HG02973 (cell line): ENCODE results near the gene SCLT1.
"Not testable (repeated sequence)": the region's sequence is repeated elsewhere in the genome, so short reads cannot be mapped to it uniquely, and the experiment has no call there.

Experiments
- ATAC-seq: cut with Tn5 transposase; IDR thresholded peaks from one replicate; pipeline ENCODE4 v1.9.1; 2021; ENCODE audit warnings: moderate library complexity; ENCODE audit not compliant: unreplicated experiment

Gene SCLT1

DNA sequence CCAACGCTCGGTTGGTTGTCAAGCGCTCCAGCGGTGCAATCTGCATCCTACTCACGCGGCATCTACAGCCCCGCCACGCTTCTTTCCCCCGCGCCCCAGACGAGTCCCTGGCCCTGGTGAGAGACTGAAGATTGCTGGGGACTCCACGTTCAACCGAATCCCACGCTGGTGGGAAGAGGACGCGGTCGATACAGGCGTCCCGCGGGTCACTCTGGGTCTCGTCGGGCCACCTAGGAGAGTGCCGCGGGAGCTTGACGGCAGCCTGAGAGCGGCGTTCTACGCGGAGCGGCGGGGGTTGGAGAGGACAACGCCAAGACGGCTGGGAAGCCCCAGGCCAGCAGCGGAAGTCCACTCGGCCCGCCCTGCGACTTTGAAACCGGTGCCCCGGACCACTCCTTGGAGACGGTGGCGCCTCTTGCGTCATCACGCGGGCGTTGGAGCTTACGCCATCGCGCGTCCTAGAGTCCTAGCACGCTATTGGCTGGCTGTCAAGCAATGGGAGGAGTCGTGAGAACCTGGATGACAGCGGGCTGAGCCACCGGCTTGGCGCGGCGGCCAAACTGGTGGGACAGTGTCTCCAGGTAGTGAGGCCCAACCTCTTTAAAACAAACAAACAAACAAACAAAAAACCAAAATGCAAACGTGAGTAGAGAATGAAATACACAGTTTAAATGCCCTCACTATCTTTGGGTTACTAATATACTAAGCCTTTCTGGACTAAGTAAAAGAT is at the start of gene SCLT1:
Gene SCLT1, minus strand, starts transcription at position 349 of the 730 bp plus-strand sequence. CDS start 436 bp downstream, outside the sequence.
- ATAC-seq: peak; percentile 90

DNA sequence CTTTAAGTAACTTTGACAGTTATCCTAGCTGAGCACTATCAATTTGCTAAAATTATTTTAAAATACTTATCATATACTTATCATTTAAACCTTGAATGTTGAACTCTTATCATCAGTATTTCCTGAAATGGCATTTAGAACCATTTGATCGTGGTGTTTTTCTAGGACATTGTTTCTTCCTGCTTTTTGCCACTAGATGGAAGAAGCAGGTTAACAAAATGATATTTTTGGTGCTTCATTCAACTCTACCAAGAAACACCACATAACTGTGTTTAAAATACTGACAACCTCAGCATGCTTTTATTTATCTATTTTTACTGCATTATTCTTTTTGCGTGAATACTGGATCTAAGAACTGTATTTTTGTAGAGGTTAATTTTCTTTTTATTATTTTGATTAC is 47.2 kb upstream of the SCLT1 start:
- no peak for ATAC-seq

DNA sequence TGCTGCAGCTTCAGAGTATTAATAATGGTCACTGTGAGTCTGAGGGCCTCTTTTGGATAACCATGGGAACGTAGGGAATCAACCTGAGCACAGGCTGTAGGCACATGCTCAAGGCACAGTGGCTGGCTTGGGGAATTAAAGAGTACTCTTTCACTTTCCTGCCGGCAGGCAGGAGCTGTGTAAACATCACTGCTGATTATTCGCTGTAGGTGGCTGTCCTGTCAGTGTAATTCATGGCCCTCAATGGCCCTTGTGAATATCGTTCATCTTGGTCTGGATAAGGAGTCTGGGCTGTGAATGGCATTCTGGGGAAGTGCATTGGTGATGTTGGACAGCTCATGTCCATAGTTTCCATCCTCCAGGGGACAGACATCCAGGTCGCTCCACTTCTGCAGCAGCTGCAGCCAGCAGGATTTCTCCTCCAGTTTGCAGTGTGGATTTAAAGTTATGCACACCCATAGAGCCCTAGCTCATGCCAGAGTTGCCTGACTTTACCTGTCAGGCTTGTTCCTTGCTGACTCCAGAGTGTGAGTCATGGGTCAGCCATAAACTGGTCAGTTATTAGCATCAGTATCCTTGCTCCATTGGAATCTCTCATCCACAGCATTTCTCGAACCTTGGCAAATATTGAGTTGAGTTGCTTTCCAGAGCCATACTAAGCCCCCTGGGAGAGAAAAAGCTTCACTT is 45.6 kb upstream of the SCLT1 start:
- no peak for ATAC-seq

DNA sequence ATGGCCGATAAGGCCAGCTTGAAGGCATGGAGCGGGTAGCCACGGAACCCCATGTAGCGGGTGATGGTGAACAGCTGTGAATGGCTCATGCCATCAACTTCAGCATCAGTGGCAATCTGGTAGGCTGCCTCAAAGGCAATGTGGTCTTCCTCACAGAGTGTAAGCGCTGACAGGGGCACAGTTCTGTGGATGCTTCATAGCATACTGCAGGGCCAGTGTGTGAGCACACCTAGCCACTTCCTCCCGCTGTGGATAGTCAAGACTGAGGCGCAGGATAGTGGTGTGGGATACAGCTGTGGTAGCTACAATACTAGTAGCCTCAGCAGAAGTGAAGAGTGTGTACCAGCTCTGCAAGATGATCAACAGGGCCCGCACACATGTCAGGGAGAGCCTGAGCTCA is 43.1 kb upstream of the SCLT1 start:
- no peak for ATAC-seq

DNA sequence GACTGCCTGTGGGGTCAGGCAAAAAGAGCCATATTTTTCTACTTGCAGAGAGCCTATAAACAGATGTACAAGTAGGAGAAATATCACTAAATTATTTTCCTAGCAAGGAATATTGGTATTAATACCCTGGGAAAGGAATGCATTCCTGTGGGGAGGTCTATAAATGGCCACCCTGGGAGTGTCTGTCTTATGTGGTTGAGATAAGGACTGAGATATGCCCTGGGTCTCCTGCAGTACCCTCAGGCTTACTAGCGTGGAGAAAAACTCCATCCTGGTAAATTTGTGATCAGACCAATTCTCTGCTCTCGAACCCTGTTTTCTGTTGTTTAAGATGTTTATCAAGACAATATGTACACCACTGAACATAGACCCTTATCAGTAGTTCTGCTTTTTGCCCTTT is 38.0 kb upstream of the SCLT1 start:
- no peak for ATAC-seq

DNA sequence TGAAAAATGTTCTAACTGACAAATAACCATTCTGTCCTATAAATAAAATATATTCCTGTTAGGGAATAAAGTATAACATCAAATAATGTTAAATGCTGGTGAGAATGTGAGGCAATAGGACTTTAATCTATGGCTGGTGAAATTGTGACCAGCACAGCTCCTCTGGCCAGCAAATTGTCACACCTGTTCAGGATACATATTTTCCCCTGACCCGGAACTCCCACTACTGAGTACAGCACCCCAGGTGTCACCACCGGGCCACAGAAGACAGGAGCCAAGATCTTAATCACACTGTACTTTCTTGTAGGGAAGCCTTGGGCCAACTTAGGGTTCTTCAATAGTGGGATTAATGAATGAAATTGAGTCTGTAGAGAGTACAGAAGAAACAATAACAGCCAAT is 35.8 kb upstream of the SCLT1 start:
- ATAC-seq: no peak

DNA sequence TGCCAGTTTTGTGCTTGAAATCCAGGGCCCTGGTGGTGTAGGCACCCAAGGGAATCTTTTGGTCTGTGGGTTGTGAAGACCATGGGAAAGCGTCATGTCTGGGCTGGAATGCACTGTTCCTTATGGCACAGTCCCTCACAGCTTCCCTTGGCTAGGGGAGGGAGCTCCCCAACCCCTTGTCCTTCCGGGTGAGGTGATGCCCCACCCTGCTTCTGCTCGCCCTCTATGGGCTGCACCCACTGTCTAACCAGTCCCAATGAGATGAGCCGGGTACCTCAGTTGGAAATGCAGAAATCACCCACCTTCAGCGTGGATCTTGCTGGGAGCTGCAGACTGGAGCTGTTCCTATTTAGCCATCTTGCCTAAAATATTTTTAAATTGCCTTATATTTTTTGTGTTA is 33.3 kb upstream of the SCLT1 start:
- ATAC-seq: not testable (repeated sequence)

DNA sequence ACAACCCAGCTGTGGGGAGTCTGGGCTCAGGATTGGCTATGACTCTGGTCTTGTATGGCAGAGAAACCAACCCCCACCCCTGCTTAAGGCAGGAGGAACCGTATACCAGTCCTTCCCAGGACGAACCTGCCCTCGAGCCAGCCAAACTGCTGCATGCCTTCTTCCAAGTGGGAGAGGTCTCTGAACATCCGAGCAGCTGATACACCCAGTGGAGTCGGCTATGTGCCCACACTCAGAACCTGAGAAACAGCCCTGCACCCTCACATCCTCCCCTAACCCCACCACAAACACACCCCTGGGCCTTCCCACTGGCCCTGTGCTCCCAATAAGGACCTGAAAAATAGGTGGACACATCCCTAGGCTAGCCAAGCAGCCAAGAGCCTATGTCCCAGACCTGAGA is 24.4 kb upstream of the SCLT1 start:
- no peak for ATAC-seq

DNA sequence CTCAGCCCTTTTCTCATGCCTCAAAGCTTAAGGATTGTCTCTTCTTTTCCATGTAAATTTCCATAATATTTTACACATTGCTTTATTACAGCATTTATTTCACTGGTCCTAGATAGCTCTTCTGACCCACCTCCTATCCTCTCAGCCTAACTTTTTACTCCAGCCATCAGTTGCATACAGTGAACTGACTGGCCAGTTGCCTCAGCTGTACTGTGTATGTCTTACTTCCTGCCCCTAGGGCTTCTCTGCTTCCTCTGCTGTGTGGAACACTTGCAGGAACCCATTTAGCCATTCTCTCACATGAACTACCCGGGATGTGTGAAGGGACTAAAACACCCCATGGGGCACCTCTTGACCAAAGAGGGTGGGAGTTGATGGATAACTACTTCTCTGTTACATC is 20.6 kb upstream of the SCLT1 start:
- ATAC-seq: no peak

DNA sequence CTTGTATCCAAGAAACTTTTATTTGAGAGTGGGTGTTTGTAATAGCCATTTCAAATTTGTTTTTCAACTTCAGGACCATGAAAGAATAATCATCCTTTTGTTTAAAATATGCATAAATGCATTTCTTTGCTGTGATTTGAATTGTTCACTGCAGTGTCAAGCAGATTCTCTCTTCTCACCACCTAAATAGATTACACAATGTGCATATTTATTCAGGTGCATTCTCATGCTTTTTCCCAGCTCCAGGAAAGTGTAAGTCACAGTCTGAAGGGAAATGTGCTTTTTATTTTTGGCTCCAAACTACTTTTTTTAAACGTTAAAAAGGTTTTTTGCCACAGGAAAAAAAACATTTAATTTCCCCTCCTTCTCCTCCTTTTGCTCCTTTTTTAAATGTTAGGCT is 20.1 kb upstream of the SCLT1 start:
- ATAC-seq: no peak

DNA sequence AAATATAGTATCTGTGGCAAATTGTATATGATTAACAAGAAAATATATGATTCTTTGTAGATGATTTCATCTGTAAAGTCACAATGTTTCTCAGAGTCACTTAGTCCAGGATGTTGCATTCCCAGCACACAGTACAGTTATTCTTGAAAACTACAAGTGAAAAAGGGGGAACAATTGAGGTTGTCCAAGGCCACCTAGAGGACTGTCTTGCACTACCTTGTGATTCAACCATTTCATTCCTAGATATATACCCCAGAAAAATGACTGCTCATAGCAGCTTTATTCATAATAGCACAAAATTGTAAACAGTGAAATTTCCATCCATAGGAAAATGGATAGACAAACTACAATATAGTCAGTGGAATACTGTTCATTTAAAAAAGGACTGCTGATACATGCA is 18.6 kb upstream of the SCLT1 start:
- ATAC-seq: no peak

DNA sequence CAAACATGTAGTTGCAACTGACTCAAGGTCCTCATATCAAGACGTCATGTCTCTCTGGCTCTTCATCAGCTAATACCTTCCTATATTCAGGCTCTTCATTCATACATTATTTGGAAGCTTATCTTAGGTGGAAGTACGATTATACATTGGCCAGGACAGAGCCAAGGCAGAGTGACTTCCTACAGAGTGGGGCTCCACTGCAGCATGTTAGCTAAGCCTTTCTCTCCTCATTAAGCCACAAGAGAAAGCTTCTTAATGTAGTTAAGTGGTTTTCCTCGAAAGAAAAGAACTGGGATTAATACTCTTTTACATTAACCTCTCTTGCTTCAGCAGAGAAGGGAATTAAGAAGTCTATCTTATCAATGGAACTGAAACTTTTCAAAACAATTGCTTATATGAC is 17.6 kb upstream of the SCLT1 start:
- no peak for ATAC-seq

DNA sequence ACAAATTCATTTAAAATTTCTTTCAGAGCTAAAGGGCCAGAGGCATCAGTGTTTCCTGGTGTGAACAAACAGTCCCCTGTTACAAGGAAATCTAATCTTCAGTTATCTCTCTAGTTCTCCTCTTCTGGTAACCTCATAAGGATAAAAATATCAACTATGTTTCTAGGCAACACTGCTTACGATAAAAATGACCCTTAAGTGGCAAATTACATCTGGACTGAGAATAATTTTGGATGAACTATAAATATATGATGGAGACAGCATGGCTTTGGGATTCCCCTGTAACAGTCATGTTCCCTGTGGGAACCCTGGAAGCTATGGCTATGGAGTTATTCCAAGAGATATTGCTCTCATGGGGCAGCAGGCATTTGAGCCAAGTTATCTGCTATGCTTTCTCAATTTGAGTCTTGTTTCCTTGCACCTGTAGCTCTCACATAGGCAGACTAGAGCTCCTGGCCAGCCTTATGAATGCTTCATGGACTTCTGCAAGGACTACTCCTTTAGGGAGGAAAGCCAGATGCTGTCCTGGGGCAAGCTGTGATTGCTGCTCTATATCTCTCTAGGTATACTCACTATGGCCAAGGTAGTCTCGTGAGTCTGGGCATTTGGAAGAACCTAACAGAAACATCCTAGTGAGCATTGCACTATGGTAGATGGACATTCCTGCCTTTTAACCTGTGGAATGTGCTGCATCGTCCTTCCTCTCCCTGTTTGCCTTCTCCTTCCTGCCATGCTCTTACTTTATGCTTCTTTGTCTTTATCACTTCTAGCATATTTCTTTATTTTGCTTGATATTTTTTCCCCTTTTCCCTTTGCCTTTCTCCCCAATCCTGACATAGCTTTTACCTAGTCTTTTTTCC is 16.9 kb upstream of the SCLT1 start:
- no peak for ATAC-seq

DNA sequence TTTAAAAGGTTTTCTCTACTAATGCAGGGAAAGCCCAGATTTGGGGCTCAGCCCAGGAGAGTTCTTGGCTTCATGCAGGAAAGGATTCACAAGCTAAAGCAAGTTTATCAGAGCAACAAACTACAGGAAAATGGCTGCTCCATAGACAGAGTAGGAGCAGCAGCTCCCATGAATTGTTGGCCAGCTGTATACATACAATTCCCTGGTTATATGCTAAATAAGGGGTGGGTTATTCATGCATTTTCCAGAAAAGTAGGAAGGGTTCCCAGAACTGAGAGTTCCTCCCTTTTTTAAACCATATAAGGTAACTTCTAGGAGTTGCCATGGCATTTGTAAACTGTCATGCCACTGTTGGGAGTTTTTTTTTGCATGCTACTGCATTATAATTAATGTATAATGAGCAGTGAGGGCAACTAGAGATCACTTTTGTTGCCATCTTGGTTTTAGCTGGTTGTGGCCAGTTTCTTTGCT is 5.2 kb upstream of the SCLT1 start:
- ATAC-seq: no peak

DNA sequence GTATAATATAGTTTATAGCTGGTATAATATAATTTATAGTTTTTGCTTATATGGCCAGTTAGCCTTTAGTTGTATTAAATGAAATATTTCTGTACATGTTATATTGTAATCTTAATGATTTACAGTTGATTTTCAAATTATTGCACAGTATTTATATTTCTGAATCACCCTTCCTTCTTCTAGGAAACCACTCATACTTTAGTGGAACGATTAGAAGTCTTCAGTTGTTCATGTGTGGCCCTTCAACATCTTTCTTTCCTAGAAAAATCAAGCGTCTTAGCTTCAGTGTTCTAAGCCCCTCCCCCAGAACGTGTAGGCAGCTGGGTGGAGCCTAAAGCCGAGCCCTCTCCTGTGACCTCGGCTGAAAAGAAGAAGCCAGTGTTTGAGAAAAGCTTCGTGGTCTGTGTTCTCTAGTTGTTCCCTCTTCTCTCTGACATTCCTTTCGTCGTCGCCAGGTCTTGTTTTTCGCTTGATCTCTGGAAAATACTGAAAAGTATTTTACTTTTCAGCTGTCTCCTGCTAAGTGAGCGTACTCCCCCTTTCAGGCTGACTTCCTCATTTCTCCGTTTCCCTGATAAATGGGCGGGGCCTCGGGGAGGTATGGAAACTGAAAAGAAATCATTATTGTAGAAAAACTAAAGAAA is 2.6 kb upstream of the SCLT1 start, which contains the start of gene C4orf33:
Gene C4orf33, plus strand, starts transcription at position 342 of the 644 bp plus-strand sequence. CDS start 6,459 bp downstream, outside the sequence.
- ATAC-seq: peak; percentile 45

DNA sequence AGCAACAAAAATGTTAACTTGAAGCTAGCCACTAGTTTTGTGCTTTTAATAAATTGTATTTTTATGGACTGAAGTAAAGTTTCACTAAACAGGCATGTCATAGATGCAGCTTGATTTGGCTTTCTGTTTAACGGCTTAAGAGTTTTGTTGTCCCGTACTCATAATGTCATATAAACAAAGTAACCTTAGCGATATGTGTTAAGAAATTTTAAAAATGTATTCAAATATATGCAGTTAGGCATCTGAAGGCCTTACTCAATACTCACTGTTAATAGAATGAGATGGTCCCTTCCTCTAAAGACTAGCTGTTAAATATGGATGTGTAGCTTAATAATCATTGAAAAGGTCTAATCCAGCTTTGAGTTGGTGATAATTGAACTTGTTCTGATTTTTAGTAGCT is 1.0 kb upstream of the SCLT1 start:
- no peak for ATAC-seq

DNA sequence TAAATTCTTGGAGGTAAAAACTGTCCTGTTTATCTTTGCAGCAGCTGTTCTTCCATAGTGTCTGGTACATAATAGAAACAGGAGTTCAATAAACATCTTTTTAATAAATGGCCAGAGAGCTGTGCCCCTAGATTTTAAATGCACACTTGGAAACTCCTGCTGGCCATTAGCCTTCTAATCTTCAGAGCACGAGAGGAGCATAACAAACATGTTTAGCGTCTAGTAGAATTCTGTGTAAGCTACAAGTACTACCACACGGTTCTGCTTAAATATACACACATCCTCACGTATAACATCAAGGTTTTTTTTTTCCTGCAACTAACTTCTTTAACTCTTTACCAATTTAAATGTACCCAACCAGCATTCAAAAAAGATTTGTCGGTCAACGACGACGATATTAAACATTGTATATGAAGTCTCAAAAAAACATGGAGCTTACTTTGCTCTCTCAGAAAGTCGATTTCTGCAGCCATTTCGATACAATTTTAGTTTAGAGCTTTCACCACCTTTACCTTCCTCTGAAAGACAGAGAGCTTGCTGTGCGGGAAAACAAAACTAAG is 628 bp downstream of the SCLT1 start:
- ATAC-seq: no peak

DNA sequence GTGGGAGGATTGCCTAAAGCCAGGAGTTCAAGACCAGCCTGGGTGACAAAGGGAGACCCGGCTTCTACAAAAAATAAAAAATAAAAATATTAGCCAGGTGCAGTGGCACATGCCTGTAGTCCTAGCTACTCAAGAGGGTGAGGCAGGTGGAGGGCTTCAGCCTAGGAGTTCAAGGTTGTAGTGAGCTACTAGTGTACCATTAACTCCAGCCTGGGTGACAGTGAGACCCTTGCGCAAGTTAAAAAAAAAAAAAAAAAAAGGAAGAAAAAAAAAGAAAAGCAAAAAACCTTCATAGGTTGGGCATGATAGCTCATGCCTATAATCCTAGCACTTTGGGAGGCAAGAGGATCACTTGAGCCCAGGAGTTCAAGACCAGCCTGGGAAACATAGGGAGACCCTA is 5.8 kb downstream of the SCLT1 start:
- ATAC-seq: no peak

DNA sequence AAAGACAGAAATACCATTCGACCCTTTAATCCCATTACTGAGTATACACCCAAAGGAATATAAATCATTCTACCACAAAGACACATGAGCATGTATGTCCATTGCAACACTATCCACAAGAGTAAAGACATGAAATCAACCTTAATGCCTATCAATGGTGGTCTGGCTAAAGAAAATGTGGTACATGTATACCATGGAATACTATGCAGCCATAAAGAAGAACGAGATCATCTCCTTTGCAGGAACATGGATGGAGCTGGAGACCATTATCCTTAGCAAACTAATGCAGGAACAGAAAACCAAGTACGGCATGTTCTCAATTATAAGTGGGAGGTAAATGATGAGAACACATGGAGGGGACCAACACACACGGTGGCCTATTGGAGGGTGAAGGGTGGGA is 7.9 kb downstream of the SCLT1 start:
- ATAC-seq: no peak

DNA sequence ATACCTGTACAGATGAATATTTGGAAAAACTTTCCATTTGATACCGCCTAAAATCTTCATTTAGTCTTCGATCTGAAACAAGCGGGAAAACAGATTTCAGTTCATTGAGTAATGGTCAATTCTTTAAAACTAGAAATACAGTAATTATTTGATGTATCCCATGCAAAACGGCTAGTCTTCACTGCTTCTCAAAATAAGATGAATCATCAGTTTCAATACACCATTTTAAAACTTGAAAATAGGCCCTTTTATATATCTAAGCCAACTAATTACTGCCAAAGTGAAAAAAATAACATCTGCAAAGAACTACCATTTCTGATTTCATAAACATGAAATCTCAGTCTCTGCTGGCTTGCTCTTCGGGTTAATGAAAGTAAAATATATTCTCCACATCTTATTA is 11.0 kb downstream of the SCLT1 start:
- no peak for ATAC-seq

DNA sequence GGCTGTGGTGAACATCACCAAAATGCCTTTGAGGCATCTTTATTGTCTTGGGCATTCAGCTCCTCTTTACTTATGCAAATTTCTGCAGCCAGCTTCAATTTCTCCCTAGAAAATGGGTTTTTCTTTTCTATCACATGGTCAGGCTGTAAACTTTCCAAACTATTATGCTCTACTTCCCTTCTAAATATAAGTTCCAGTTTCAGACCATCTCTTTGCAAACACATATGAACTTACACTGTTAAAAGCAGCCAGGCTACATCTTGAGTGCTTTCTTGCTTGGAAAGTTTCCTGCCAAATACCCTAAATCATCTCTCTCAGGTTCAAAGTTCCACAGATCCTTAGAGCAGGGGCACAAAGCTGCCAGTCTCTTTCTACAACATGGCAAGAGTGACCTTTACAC is 13.2 kb downstream of the SCLT1 start:
- no peak for ATAC-seq
